ENCODE results near the gene TSPAN1. TPM values are rescaled to one million over a fixed set of nuclear protein-coding genes. Genes with fewer than 3 reads are reported as not detected.

TSPAN1 gene
- total and polyA plus RNA-seq, 2 of the 13 experiments (the other 11 are each of a cell fraction or from before 2014, with no cell fraction given) = 1.7 to 2.9 TPM

- TF ChIP-seq RFXAP (CRISPR knock-in tag; IDR thresholded peaks at IDR 0.05; ENCODE audit: borderline replicate concordance) (no peak), CTCF (CRISPR knock-in tag; IDR thresholded peaks at IDR 0.05) (0 out of 2 replicates have a peak, but pooled peaks have one; percentile 13), ZBTB10 (CRISPR knock-in tag; IDR thresholded peaks at IDR 0.05; ENCODE audit: borderline replicate concordance) (no peak), ATAD3A (CRISPR knock-in tag; IDR thresholded peaks at IDR 0.05) (no peak), MLX (CRISPR knock-in tag; IDR thresholded peaks at IDR 0.05) (no peak), SCMH1 (CRISPR knock-in tag; IDR thresholded peaks at IDR 0.05; ENCODE audit: borderline replicate concordance) (no peak), NR0B2 (CRISPR knock-in tag; IDR thresholded peaks at IDR 0.05) (0 out of 2 replicates have a peak, but pooled peaks have one; percentile 39), ZNF326 (CRISPR knock-in tag; IDR thresholded peaks at IDR 0.05; ENCODE audit: borderline replicate concordance) (no peak)
Observed at GRCh38 chr1:46219551-46220520, 44.9 kb downstream of the TSPAN1 start (continued).

All from HepG2 (cell line).